ENCODE measurements around the gene ZDHHC14. TPM values are rescaled to one million over a fixed set of nuclear protein-coding genes. Genes with fewer than 3 reads are reported as not detected.

The ZDHHC14 gene
- total RNA-seq, 1 donor from 2014 or later = 9.3 TPM

- DNase-seq = no peak
- no peak for ATAC-seq
- no peaks in the 10 kb centered on the region for H3K27me3 ChIP-seq (ENCODE audit: low read depth)
- H3K9me3 ChIP-seq = no peaks in the 10 kb centered on the region
- no peak for TF ChIP-seq CTCF (IDR thresholded peaks at IDR 0.05)
- H3K27ac ChIP-seq = no peak overlapping the region
- H3K4me1 ChIP-seq = no peaks in the 10 kb centered on the region
- intact Hi-C loops (cut with DNase I) = no loop called here
- H3K4me3 ChIP-seq = no peak overlapping the region
- no peaks in the 10 kb centered on the region for H3K36me3 ChIP-seq
Observed at GRCh38 chr6:157613011-157613522, 232.1 kb downstream of the ZDHHC14 start.

GRCh38 chr6:157614026-157614568 lies 233.1 kb downstream of the ZDHHC14 start:
- ATAC-seq (peak in 1 of 2 donors; percentile 10), DNase-seq (no peak)
- Histone ChIP-seq H3K4me1 (no peaks in the 10 kb centered on the region), H3K4me3 (no peak overlapping the region), H3K27ac (no peak overlapping the region), H3K27me3 (ENCODE audit: low read depth) (no peaks in the 10 kb centered on the region), H3K9me3 (no peaks in the 10 kb centered on the region), H3K36me3 (no peaks in the 10 kb centered on the region)
- TF ChIP-seq CTCF (IDR thresholded peaks at IDR 0.05) = no peak
- intact Hi-C loops (cut with DNase I) = no loop called here

GRCh38 chr6:157615420-157615769 lies 234.4 kb downstream of the ZDHHC14 start:
- Histone ChIP-seq H3K36me3 (no peaks in the 10 kb centered on the region), H3K27ac (no peak overlapping the region), H3K27me3 (ENCODE audit: low read depth) (no peaks in the 10 kb centered on the region), H3K4me1 (no peaks in the 10 kb centered on the region), H3K9me3 (no peaks in the 10 kb centered on the region), H3K4me3 (no peak overlapping the region)
- no peak for TF ChIP-seq CTCF (IDR thresholded peaks at IDR 0.05)
- DNase-seq (no peak), ATAC-seq (no peak)
- intact Hi-C loops (cut with DNase I) = no loop called here

- no peak overlapping the region for H3K27ac ChIP-seq
- H3K9me3 ChIP-seq = no peaks in the 10 kb centered on the region
- H3K4me1 ChIP-seq = no peaks in the 10 kb centered on the region
- ATAC-seq (no peak), DNase-seq (no peak)
- no peak for TF ChIP-seq CTCF (IDR thresholded peaks at IDR 0.05)
- H3K4me3 ChIP-seq = no peak overlapping the region
- no peaks in the 10 kb centered on the region for H3K27me3 ChIP-seq (ENCODE audit: low read depth)
- intact Hi-C loops (cut with DNase I) = no loop called here
- H3K36me3 ChIP-seq = no peaks in the 10 kb centered on the region
Observed at GRCh38 chr6:157615951-157616350, 235.0 kb downstream of the ZDHHC14 start.

GRCh38 chr6:157620944-157621343 lies 240.0 kb downstream of the ZDHHC14 start:
- DNase-seq = no peak
- Histone ChIP-seq H3K27me3 (ENCODE audit: low read depth) (no peaks in the 10 kb centered on the region), H3K27ac (no peak overlapping the region), H3K9me3 (no peaks in the 10 kb centered on the region), H3K4me1 (no peaks in the 10 kb centered on the region), H3K36me3 (no peaks in the 10 kb centered on the region), H3K4me3 (no peak overlapping the region)
- no peak for TF ChIP-seq CTCF (IDR thresholded peaks at IDR 0.05)
- intact Hi-C loops (cut with DNase I) = no loop called here
- ATAC-seq = no peak
